Trophoblast cell (in vitro differentiated cells and primary cell): Measurements from ENCODE around the gene CENPP.

ENCODE experiments used
- DNase-seq, 2 donors: peaks; one replicate each; pipeline ENCODE4 v3.0.0-alpha.2; 2016
- H2AFZ ChIP-seq: 2 replicates; pipeline ENCODE4 v1.6.1; 2013; ENCODE audit warnings: low read length, moderate library complexity, mild to moderate bottlenecking; ENCODE audit not compliant: insufficient read depth, poor library complexity
- H2AK5ac ChIP-seq: 2 replicates; pipeline ENCODE4 v1.6.1; 2013; ENCODE audit warnings: mild to moderate bottlenecking, low read length
- H2BK120ac ChIP-seq: 2 replicates; pipeline ENCODE4 v1.6.1; 2013; ENCODE audit warnings: low read length, mild to moderate bottlenecking, moderate library complexity; ENCODE audit not compliant: insufficient read depth, poor library complexity
- H2BK12ac ChIP-seq: 2 replicates; pipeline ENCODE4 v1.6.1; 2013; ENCODE audit warnings: mild to moderate bottlenecking, low read length, moderate library complexity
- H2BK5ac ChIP-seq: 2 replicates; pipeline ENCODE4 v1.6.1; 2013; ENCODE audit warnings: low read length, low read depth, moderate library complexity, mild to moderate bottlenecking; ENCODE audit not compliant: poor library complexity
- H3K14ac ChIP-seq: 2 replicates; pipeline ENCODE4 v1.6.1; 2013; ENCODE audit warnings: mild to moderate bottlenecking, low read length
- H3K18ac ChIP-seq: 2 replicates; pipeline ENCODE4 v1.6.1; 2013; ENCODE audit warnings: mild to moderate bottlenecking, low read length
- H3K23ac ChIP-seq: 2 replicates; pipeline ENCODE4 v1.6.1; 2013; ENCODE audit warnings: low read length
- H3K27ac ChIP-seq: 2 replicates; pipeline ENCODE4 v1.5.1; 2013; ENCODE audit warnings: low read depth, mild to moderate bottlenecking, inconsistent platforms, low read length, moderate library complexity
- H3K27me3 ChIP-seq: 2 replicates; pipeline ENCODE4 v1.6.1; 2013; ENCODE audit warnings: inconsistent platforms, mild to moderate bottlenecking, low read length, moderate library complexity; ENCODE audit not compliant: insufficient read depth
- H3K36me3 ChIP-seq, 2 experiments: 1 replicate in 1 of 2; 2 replicates in 1 of 2; pipeline ENCODE4 v1.6.1; 2013; ENCODE audit warnings: low read length in 2 of 2, mild to moderate bottlenecking in 2 of 2, moderate library complexity in 1 of 2; ENCODE audit not compliant: insufficient read depth in 2 of 2, control insufficient read depth in 1 of 2
- H3K4ac ChIP-seq: 2 replicates; pipeline ENCODE4 v1.6.1; 2013; ENCODE audit warnings: low read depth, mild to moderate bottlenecking, low read length, moderate library complexity
- H3K4me1 ChIP-seq, 2 experiments: 1 replicate in 1 of 2; 2 replicates in 1 of 2; pipeline ENCODE4 v1.6.1; 2013; ENCODE audit warnings: low read length in 2 of 2, mild to moderate bottlenecking in 2 of 2, moderate library complexity in 1 of 2; ENCODE audit not compliant: insufficient read depth in 2 of 2, control insufficient read depth in 1 of 2
- H3K4me2 ChIP-seq: 2 replicates; pipeline ENCODE4 v1.6.1; 2013; ENCODE audit warnings: inconsistent platforms, mild to moderate bottlenecking, low read length, moderate library complexity
- H3K4me3 ChIP-seq: 2 replicates; pipeline ENCODE4 v1.5.1; 2013; ENCODE audit warnings: mild to moderate bottlenecking, low read depth, low read length, inconsistent platforms
- H3K79me1 ChIP-seq: one replicate; pipeline ENCODE4 v1.6.1; 2013; ENCODE audit warnings: low read length
- H3K79me2 ChIP-seq: 2 replicates; pipeline ENCODE4 v1.6.1; 2013; ENCODE audit warnings: low read length, mild to moderate bottlenecking; ENCODE audit not compliant: control insufficient read depth, insufficient read depth, poor library complexity
- H3K9ac ChIP-seq: 2 replicates; pipeline ENCODE4 v1.6.1; 2013; ENCODE audit warnings: mild to moderate bottlenecking, low read length
- H3K9me3 ChIP-seq: 2 replicates; pipeline ENCODE4 v1.6.1; 2013; ENCODE audit warnings: low read depth, mild to moderate bottlenecking, control low read depth, inconsistent platforms, low read length; ENCODE audit not compliant: insufficient read depth
- H4K12ac ChIP-seq: 2 replicates; pipeline ENCODE4 v1.6.1; 2013; ENCODE audit warnings: low read depth, mild to moderate bottlenecking, low read length, moderate library complexity
- H4K8ac ChIP-seq: 2 replicates; pipeline ENCODE4 v1.6.1; 2013; ENCODE audit warnings: low read depth, mild to moderate bottlenecking, low read length, moderate library complexity
- H4K91ac ChIP-seq: one replicate; pipeline ENCODE4 v1.6.1; 2013; ENCODE audit warnings: low read depth, mild to moderate bottlenecking, low read length, moderate library complexity
- WGBS: extraction: QIAGEN DNeasy Blood & Tissue Kit; methylation state at CpG from one replicate; pipeline ENCODE4 v1.1.7; 2013; ENCODE audit warnings: missing lambda C conversion rate; ENCODE audit not compliant: insufficient read length, insufficient coverage; ENCODE audit errors: extremely low coverage; 5-methylcytosine and 5-hydroxymethylcytosine counted together

The CENPP gene

GRCh38 chr9:92508018-92508820 lies 182.5 kb downstream of the CENPP start:
- WGBS, result no CpG with 5 or more reads among the region's 10 CpGs
- H4K12ac ChIP-seq, result no peak overlapping the region
- no peak overlapping the region for H3K4me2 ChIP-seq
- peaks cover 0 to 8% of the 10 kb centered on the region in 2 experiments for H3K4me1 ChIP-seq
- H2AK5ac ChIP-seq, result no peak overlapping the region
- H3K9ac ChIP-seq, result no peak overlapping the region
- H3K18ac ChIP-seq, result no peak overlapping the region
- H4K8ac ChIP-seq, result no peak overlapping the region
- no peak overlapping the region for H3K4ac ChIP-seq
- no peak overlapping the region for H2BK5ac ChIP-seq
- DNase-seq, result no peak
- H3K79me1 ChIP-seq, result no peaks in the 10 kb centered on the region
- H3K27ac ChIP-seq, result no peak overlapping the region
- H2AFZ ChIP-seq, result no peak overlapping the region
- H3K14ac ChIP-seq, result no peak overlapping the region
- no peak overlapping the region for H3K4me3 ChIP-seq
- no peaks in the 10 kb centered on the region for H3K27me3 ChIP-seq
- H4K91ac ChIP-seq, result no peak overlapping the region
- H3K9me3 ChIP-seq, result no peaks in the 10 kb centered on the region
- no peak overlapping the region for H2BK12ac ChIP-seq
- no peak overlapping the region for H2BK120ac ChIP-seq
- H3K79me2 ChIP-seq, result no peaks in the 10 kb centered on the region
- H3K36me3 ChIP-seq, result no peaks in the 10 kb centered on the region
- H3K23ac ChIP-seq, result no peak overlapping the region

GRCh38 chr9:92509050-92509449 lies 183.3 kb downstream of the CENPP start:
- Histone ChIP-seq H2BK12ac (no peak overlapping the region), H2AFZ (no peak overlapping the region), H3K79me1 (no peaks in the 10 kb centered on the region), H4K8ac (no peak overlapping the region), H2BK120ac (no peak overlapping the region), H3K4ac (no peak overlapping the region), H3K4me3 (no peak overlapping the region), H3K79me2 (no peaks in the 10 kb centered on the region), H3K36me3 (no peaks in the 10 kb centered on the region), H2BK5ac (no peak overlapping the region), H3K14ac (no peak overlapping the region), H4K12ac (no peak overlapping the region), H3K9me3 (no peaks in the 10 kb centered on the region), H3K18ac (no peak overlapping the region), H3K4me2 (no peak overlapping the region), H2AK5ac (no peak overlapping the region), H3K23ac (no peak overlapping the region), H4K91ac (no peak overlapping the region), H3K4me1 (peaks cover 0 to 8% of the 10 kb centered on the region in 2 experiments), H3K9ac (no peak overlapping the region), H3K27me3 (no peaks in the 10 kb centered on the region), H3K27ac (no peak overlapping the region)
- DNase-seq, result no peak
- no CpG with 5 or more reads among the region's 5 CpGs for WGBS

- no peak overlapping the region for H2BK120ac ChIP-seq
- no peak overlapping the region for H4K12ac ChIP-seq
- H3K36me3 ChIP-seq, result no peaks in the 10 kb centered on the region
- no peak overlapping the region for H3K4ac ChIP-seq
- no peak overlapping the region for H2AFZ ChIP-seq
- H3K9me3 ChIP-seq, result no peaks in the 10 kb centered on the region
- no peak overlapping the region for H3K18ac ChIP-seq
- no peak overlapping the region for H2BK12ac ChIP-seq
- no peak overlapping the region for H3K27ac ChIP-seq
- no peak overlapping the region for H4K91ac ChIP-seq
- H3K79me2 ChIP-seq, result no peaks in the 10 kb centered on the region
- H4K8ac ChIP-seq, result no peak overlapping the region
- no peaks in the 10 kb centered on the region for H3K27me3 ChIP-seq
- H2AK5ac ChIP-seq, result no peak overlapping the region
- H3K23ac ChIP-seq, result no peak overlapping the region
- H2BK5ac ChIP-seq, result no peak overlapping the region
- no peak overlapping the region for H3K4me2 ChIP-seq
- no peak overlapping the region for H3K9ac ChIP-seq
- H3K79me1 ChIP-seq, result no peaks in the 10 kb centered on the region
- H3K4me3 ChIP-seq, result no peak overlapping the region
- H3K4me1 ChIP-seq, result peaks cover 0 to 8% of the 10 kb centered on the region in 2 experiments
- no peak for DNase-seq
- H3K14ac ChIP-seq, result no peak overlapping the region
Measured at GRCh38 chr9:92510747-92511146, 185.0 kb downstream of the CENPP start.

- Histone ChIP-seq H3K23ac (no peak overlapping the region), H3K79me1 (no peaks in the 10 kb centered on the region), H3K4me2 (no peak overlapping the region), H3K9ac (no peak overlapping the region), H2BK120ac (no peak overlapping the region), H2BK12ac (no peak overlapping the region), H4K12ac (no peak overlapping the region), H3K18ac (no peak overlapping the region), H3K4me1 (peaks cover 0 to 5% of the 10 kb centered on the region in 2 experiments), H2BK5ac (no peak overlapping the region), H3K4me3 (no peak overlapping the region), H3K27me3 (no peaks in the 10 kb centered on the region), H2AFZ (no peak overlapping the region), H2AK5ac (no peak overlapping the region), H3K27ac (no peak overlapping the region), H4K8ac (no peak overlapping the region), H3K36me3 (no peaks in the 10 kb centered on the region), H3K14ac (no peak overlapping the region), H4K91ac (no peak overlapping the region), H3K79me2 (no peaks in the 10 kb centered on the region), H3K4ac (no peak overlapping the region), H3K9me3 (no peaks in the 10 kb centered on the region)
- no peak for DNase-seq
- no CpG with 5 or more reads among the region's 3 CpGs for WGBS
Measured at GRCh38 chr9:92512622-92513021, 186.9 kb downstream of the CENPP start.
